H9 (cell line): Measurements from ENCODE around the gene KIF26A. TPM values are rescaled to one million over a fixed set of nuclear protein-coding genes. Genes with fewer than 3 reads are reported as not detected.

Source experiments
- DNase-seq: peaks from one replicate; pipeline ENCODE4 v3.0.0-alpha.2; 2017
- H2AFZ ChIP-seq: one replicate; pipeline ENCODE4 v1.6.1; 2013; ENCODE audit warnings: mild to moderate bottlenecking, low read length, control low read depth, moderate library complexity
- H2AK5ac ChIP-seq: 2 replicates; pipeline ENCODE4 v1.6.1; 2013; ENCODE audit warnings: low read length, control low read depth, mixed read lengths; ENCODE audit not compliant: insufficient read length
- H2BK120ac ChIP-seq: one replicate; pipeline ENCODE4 v1.6.1; 2013; ENCODE audit warnings: low read depth, mild to moderate bottlenecking, low read length, control low read depth, inconsistent platforms; ENCODE audit not compliant: poor library complexity, severe bottlenecking
- H2BK12ac ChIP-seq: 2 replicates; pipeline ENCODE4 v1.6.1; 2013; ENCODE audit warnings: low read length, control low read depth, mixed read lengths, low read depth; ENCODE audit not compliant: insufficient read length
- H2BK15ac ChIP-seq: 2 replicates; pipeline ENCODE4 v1.6.1; 2013; ENCODE audit warnings: low read depth, low read length, control low read depth
- H2BK20ac ChIP-seq: one replicate; pipeline ENCODE4 v1.6.1; 2013; ENCODE audit warnings: low read depth, mild to moderate bottlenecking, low read length, control low read depth, inconsistent platforms; ENCODE audit not compliant: poor library complexity, severe bottlenecking
- H2BK5ac ChIP-seq: 2 replicates; pipeline ENCODE4 v1.6.1; 2013; ENCODE audit warnings: low read length, control low read depth, mixed read lengths; ENCODE audit not compliant: insufficient read length
- H3K14ac ChIP-seq: 2 replicates; pipeline ENCODE4 v1.6.1; 2013; ENCODE audit warnings: low read length, control low read depth; ENCODE audit not compliant: insufficient read depth
- H3K18ac ChIP-seq: 2 replicates; pipeline ENCODE4 v1.6.1; 2013; ENCODE audit warnings: low read depth, mild to moderate bottlenecking, mixed read lengths, low read length, control low read depth; ENCODE audit not compliant: insufficient read length
- H3K23ac ChIP-seq: 2 replicates; pipeline ENCODE4 v1.6.1; 2013; ENCODE audit warnings: low read length, control low read depth, mixed read lengths, low read depth; ENCODE audit not compliant: insufficient read length
- H3K23me2 ChIP-seq: 2 replicates; pipeline ENCODE4 v1.6.1; 2013; ENCODE audit warnings: low read depth, mild to moderate bottlenecking, mixed read lengths, low read length, control low read depth; ENCODE audit not compliant: insufficient read length, poor library complexity, severe bottlenecking
- H3K27ac ChIP-seq: 2 replicates; pipeline ENCODE4 v1.5.1; 2013; ENCODE audit warnings: low read length, control low read depth, mixed read lengths, low read depth; ENCODE audit not compliant: insufficient read length
- H3K27me3 ChIP-seq: 2 replicates; pipeline ENCODE4 v1.6.1; 2013; ENCODE audit warnings: low read length, control low read depth, inconsistent platforms; ENCODE audit not compliant: insufficient read depth
- H3K4ac ChIP-seq: 2 replicates; pipeline ENCODE4 v1.6.1; 2013; ENCODE audit warnings: low read depth, mild to moderate bottlenecking, control low read depth, inconsistent platforms, low read length, moderate library complexity
- H3K4me1 ChIP-seq: 2 replicates; pipeline ENCODE4 v1.6.1; 2013; ENCODE audit warnings: low read length, control low read depth, inconsistent platforms; ENCODE audit not compliant: insufficient read depth
- H3K4me2 ChIP-seq: 2 replicates; pipeline ENCODE4 v1.6.1; 2013; ENCODE audit warnings: low read length, control low read depth, mixed read lengths; ENCODE audit not compliant: insufficient read length, insufficient read depth
- H3K56ac ChIP-seq: 2 replicates; pipeline ENCODE4 v1.6.1; 2013; ENCODE audit warnings: low read depth, mild to moderate bottlenecking, mixed read lengths, low read length, control low read depth; ENCODE audit not compliant: insufficient read length
- H3K79me1 ChIP-seq: 2 replicates; pipeline ENCODE4 v1.6.1; 2013; ENCODE audit warnings: low read depth, mild to moderate bottlenecking, moderate library complexity, low read length, control low read depth, inconsistent platforms; ENCODE audit not compliant: insufficient read depth, poor library complexity, severe bottlenecking
- H3K79me2 ChIP-seq: 2 replicates; pipeline ENCODE4 v1.6.1; 2013; ENCODE audit warnings: low read length, control low read depth, inconsistent platforms; ENCODE audit not compliant: insufficient read depth
- H3K9ac ChIP-seq: 2 replicates; pipeline ENCODE4 v1.6.1; 2013; ENCODE audit warnings: low read length, control low read depth, mixed read lengths; ENCODE audit not compliant: insufficient read length; ENCODE audit errors: extremely low read depth
- H3K9me3 ChIP-seq: one replicate; pipeline ENCODE4 v1.6.1; 2013; ENCODE audit warnings: low read depth, low read length, inconsistent platforms; ENCODE audit not compliant: control insufficient read depth
- H3T11ph ChIP-seq: one replicate; pipeline ENCODE4 v1.6.1; 2013; ENCODE audit warnings: mild to moderate bottlenecking, low read length, control low read depth, inconsistent platforms
- H4K20me1 ChIP-seq: one replicate; pipeline ENCODE4 v1.6.1; 2013; ENCODE audit not compliant: control insufficient read depth, insufficient read length, insufficient read depth
- H4K5ac ChIP-seq: 2 replicates; pipeline ENCODE4 v1.6.1; 2013; ENCODE audit warnings: low read depth, mild to moderate bottlenecking, mixed read lengths, low read length, control low read depth; ENCODE audit not compliant: insufficient read length
- H4K8ac ChIP-seq: replicated peaks from 2 replicates; pipeline ENCODE4 v1.6.1; 2013; ENCODE audit warnings: low read length, control low read depth, mixed read lengths, low read depth; ENCODE audit not compliant: insufficient read length
- H4K91ac ChIP-seq: 2 replicates; pipeline ENCODE4 v1.6.1; 2013; ENCODE audit warnings: low read depth, mild to moderate bottlenecking, moderate library complexity, mixed read lengths, low read length, control low read depth; ENCODE audit not compliant: insufficient read length
- H3K27ac Mint-ChIP-seq, 3 experiments: 2 replicates in 2 of 3; 3 replicates in 1 of 3; pipeline ENCODE4 v1.8.0; 2020 to 2021; ENCODE audit warnings: mixed read lengths in 3 of 3, mild to moderate bottlenecking in 1 of 3, moderate library complexity in 1 of 3
- H3K27me3 Mint-ChIP-seq: 2 replicates; pipeline ENCODE4 v1.8.0; 2021; ENCODE audit warnings: low read depth, mild to moderate bottlenecking, moderate library complexity, mixed read lengths
- H3K36me3 Mint-ChIP-seq, 3 experiments: 2 replicates in 2 of 3; 3 replicates in 1 of 3; pipeline ENCODE4 v1.8.0; 2020 to 2021; ENCODE audit warnings: low read depth in 3 of 3, mixed read lengths in 3 of 3; ENCODE audit not compliant: insufficient read depth in 1 of 3
- H3K4me1 Mint-ChIP-seq, 2 experiments: 2 replicates each; pipeline ENCODE4 v1.8.0; 2020; ENCODE audit warnings: mixed read lengths in 2 of 2
- H3K4me3 Mint-ChIP-seq, 2 experiments: 2 replicates in 1 of 2; 3 replicates in 1 of 2; pipeline ENCODE4 v1.8.0; 2020 to 2021; ENCODE audit warnings: mild to moderate bottlenecking in 2 of 2, mixed read lengths in 2 of 2, moderate library complexity in 1 of 2
- H3K9me3 Mint-ChIP-seq, 2 experiments: 2 replicates in 1 of 2; 3 replicates in 1 of 2; pipeline ENCODE4 v1.8.0; 2020; ENCODE audit warnings: mild to moderate bottlenecking in 2 of 2, mixed read lengths in 2 of 2, moderate library complexity in 1 of 2
- WGBS: extraction: QIAGEN DNeasy Blood & Tissue Kit; methylation state at CpG from one replicate; pipeline ENCODE4 v1.1.7; 2013; ENCODE audit warnings: missing lambda C conversion rate, low lambda C conversion rate, mixed read lengths; ENCODE audit not compliant: insufficient read length; ENCODE audit errors: extremely low coverage; 5-methylcytosine and 5-hydroxymethylcytosine counted together
- total RNA-seq: library from RNA; stranded (reverse); gene quantifications from 2 replicates; pipeline ENCODE4 v1.2.1, GENCODE V29; 2021
- TF ChIP-seq, protein P1 (sequence below): fragments of 200-600 bp; sonication (generic); conservative IDR thresholded peaks from 3 replicates; pipeline ENCODE4 v1.8.0; 2021; ENCODE audit warnings: antibody characterized with exemption, mild to moderate bottlenecking

KIF26A gene
- total RNA-seq, 1 experiment from 2014 or later: 44.2 TPM

DNA sequence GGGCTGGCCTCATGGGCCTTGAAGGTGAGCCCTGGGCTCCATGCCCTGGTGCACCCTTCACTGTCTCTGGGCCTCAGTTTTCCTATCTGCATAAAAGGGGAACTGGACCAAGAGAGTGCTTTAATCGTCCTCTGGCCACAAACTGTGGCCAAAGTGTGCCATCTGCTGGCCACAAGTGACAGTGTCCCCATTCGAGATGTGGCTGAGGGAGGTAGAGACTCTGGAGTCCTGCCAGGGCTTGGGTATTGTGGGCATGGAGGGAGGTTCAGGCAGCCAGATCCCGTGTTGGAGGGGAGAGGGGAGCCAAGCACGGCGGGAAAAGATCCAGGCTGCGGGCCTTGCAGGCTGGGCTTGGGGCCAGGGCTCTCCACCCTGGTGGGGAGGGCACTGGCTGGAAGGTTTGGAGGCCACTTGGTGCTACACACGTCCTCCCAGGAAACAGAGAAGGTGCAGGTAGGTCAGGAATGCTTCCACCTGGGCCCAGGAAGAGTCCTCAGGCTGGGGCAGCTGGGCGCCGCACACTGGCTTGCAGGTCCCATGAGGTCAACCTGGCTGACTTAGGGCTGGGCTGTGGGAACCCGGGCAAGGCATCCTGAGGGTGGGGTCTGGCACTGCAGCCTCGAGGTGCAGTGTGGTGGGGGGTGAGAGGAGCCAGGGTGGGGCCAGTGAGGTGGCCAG, 7.3 kb upstream of the KIF26A start:
- Histone ChIP-seq H4K5ac (no peak overlapping the region), H2BK20ac (no peak overlapping the region), H3T11ph (no peak overlapping the region), H3K23ac (no peak overlapping the region), H3K9me3 (no peaks in the 10 kb centered on the region), H2AK5ac (no peak overlapping the region), H3K79me1 (no peaks in the 10 kb centered on the region), H3K18ac (no peak overlapping the region), H4K20me1 (no peaks in the 10 kb centered on the region), H3K4me2 (no peak overlapping the region), H2BK120ac (no peak overlapping the region), H3K4me1 (no peaks in the 10 kb centered on the region), H3K27ac (no peak overlapping the region), H3K4ac (no peak overlapping the region), H2BK15ac (no peak overlapping the region), H3K27me3 (peaks cover 8% of the 10 kb centered on the region; the same call in 1 of the 2 replicates), H3K14ac (no peak overlapping the region), H3K9ac (no peak overlapping the region), H2BK5ac (no peak overlapping the region), H2AFZ (no peak overlapping the region), H3K56ac (no peak overlapping the region), H3K79me2 (no peaks in the 10 kb centered on the region), H3K23me2 (peaks cover 7% of the 10 kb centered on the region), H2BK12ac (no peak overlapping the region), H4K8ac (no peak overlapping the region), H4K91ac (no peak overlapping the region)
- DNase-seq: peak; percentile 65
- Mint-ChIP-seq H3K9me3 (peaks cover 29 to 30% of the 10 kb centered on the region in 2 experiments), H3K27ac (no peak overlapping the region), H3K27me3 (peaks cover 64% of the 10 kb centered on the region), H3K4me3 (no peak overlapping the region; a peak in 1 of 5 replicates), H3K36me3 (peaks cover 5 to 11% (median 7%) of the 10 kb centered on the region in 3 experiments; a peak in 5 of 7 replicates), H3K4me1 (peaks cover 6 to 12% of the 10 kb centered on the region in 2 experiments)
- TF ChIP-seq, protein P1, sequence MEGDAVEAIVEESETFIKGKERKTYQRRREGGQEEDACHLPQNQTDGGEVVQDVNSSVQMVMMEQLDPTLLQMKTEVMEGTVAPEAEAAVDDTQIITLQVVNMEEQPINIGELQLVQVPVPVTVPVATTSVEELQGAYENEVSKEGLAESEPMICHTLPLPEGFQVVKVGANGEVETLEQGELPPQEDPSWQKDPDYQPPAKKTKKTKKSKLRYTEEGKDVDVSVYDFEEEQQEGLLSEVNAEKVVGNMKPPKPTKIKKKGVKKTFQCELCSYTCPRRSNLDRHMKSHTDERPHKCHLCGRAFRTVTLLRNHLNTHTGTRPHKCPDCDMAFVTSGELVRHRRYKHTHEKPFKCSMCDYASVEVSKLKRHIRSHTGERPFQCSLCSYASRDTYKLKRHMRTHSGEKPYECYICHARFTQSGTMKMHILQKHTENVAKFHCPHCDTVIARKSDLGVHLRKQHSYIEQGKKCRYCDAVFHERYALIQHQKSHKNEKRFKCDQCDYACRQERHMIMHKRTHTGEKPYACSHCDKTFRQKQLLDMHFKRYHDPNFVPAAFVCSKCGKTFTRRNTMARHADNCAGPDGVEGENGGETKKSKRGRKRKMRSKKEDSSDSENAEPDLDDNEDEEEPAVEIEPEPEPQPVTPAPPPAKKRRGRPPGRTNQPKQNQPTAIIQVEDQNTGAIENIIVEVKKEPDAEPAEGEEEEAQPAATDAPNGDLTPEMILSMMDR: peak; percentile 88
- WGBS: no CpG with 5 or more reads among the region's 11 CpGs
